ENCODE results near the gene TMEM125. TPM values are rescaled to one million over a fixed set of nuclear protein-coding genes. Genes with fewer than 3 reads are reported as not detected.

TMEM125 gene
- total and polyA plus RNA-seq, 3 donors from 2014 or later, result 0.71 to 2.2 (median 2.0) TPM

- intact Hi-C loops (cut with DNase I; ENCODE audit: low total_unique reads), result no loop called here
- H3K27me3 ChIP-seq, result no peaks in the 10 kb centered on the region
- TF ChIP-seq POLR2A (IDR thresholded peaks at IDR 0.05), result no peak
- TF ChIP-seq CTCF (IDR thresholded peaks at IDR 0.05), result no peak
- H3K27ac ChIP-seq, result no peak overlapping the region
- peaks cover 7% of the 10 kb centered on the region for H3K4me1 ChIP-seq
- DNase-seq, result no peak
- 81 to 95% methylated on average over 6 of the region's 6 CpGs for WGBS, 2 donors
- H3K9me3 ChIP-seq, result no peaks in the 10 kb centered on the region
- no peaks in the 10 kb centered on the region for H3K36me3 ChIP-seq (ENCODE audit: low read depth, missing control alignments)
- H3K4me3 ChIP-seq, result no peak overlapping the region
Measured at GRCh38 chr1:43243299-43243698, 26.5 kb upstream of the TMEM125 start.

GRCh38 chr1:43246466-43247213, 23.1 kb upstream of the TMEM125 start:
- no peak for TF ChIP-seq CTCF (IDR thresholded peaks at IDR 0.05)
- TF ChIP-seq POLR2A (IDR thresholded peaks at IDR 0.05), result no peak

GRCh38 chr1:43247256-43247921, 22.4 kb upstream of the TMEM125 start:
- no peaks in the 10 kb centered on the region for H3K27me3 ChIP-seq
- no peaks in the 10 kb centered on the region for H3K36me3 ChIP-seq (ENCODE audit: low read depth, missing control alignments)
- no peak overlapping the region for H3K27ac ChIP-seq
- DNase-seq, result no peak
- no peak for TF ChIP-seq CTCF (IDR thresholded peaks at IDR 0.05)
- no peak for TF ChIP-seq POLR2A (IDR thresholded peaks at IDR 0.05)
- 81 to 84% methylated on average over 6 of the region's 6 CpGs for WGBS, 2 donors
- intact Hi-C loops (cut with DNase I; ENCODE audit: low total_unique reads), result no loop called here
- H3K9me3 ChIP-seq, result no peaks in the 10 kb centered on the region
- no peaks in the 10 kb centered on the region for H3K4me1 ChIP-seq
- no peak overlapping the region for H3K4me3 ChIP-seq

More at GRCh38 chr1:43246466-43247213, 23.1 kb upstream of the TMEM125 start:
- H3K9me3 ChIP-seq, result no peaks in the 10 kb centered on the region
- no peaks in the 10 kb centered on the region for H3K27me3 ChIP-seq
- H3K4me1 ChIP-seq, result no peaks in the 10 kb centered on the region
- H3K27ac ChIP-seq, result no peak overlapping the region
- DNase-seq, result no peak
- H3K36me3 ChIP-seq (ENCODE audit: low read depth, missing control alignments), result no peaks in the 10 kb centered on the region
- 93 to 95% methylated on average over 4 of the region's 4 CpGs for WGBS, 2 donors
- no peak overlapping the region for H3K4me3 ChIP-seq
- intact Hi-C loops (cut with DNase I; ENCODE audit: low total_unique reads), result no loop called here

- Histone ChIP-seq H3K27ac (no peak overlapping the region), H3K9me3 (no peaks in the 10 kb centered on the region), H3K4me1 (no peaks in the 10 kb centered on the region), H3K27me3 (no peaks in the 10 kb centered on the region), H3K36me3 (ENCODE audit: low read depth, missing control alignments) (no peaks in the 10 kb centered on the region), H3K4me3 (no peak overlapping the region)
- intact Hi-C loops (cut with DNase I; ENCODE audit: low total_unique reads), result no loop called here
- no peak for DNase-seq
- WGBS, 2 donors, result 85 to 86% methylated on average over 3 of the region's 3 CpGs
- no peak for TF ChIP-seq POLR2A (IDR thresholded peaks at IDR 0.05)
- no peak for TF ChIP-seq CTCF (IDR thresholded peaks at IDR 0.05)
Measured at GRCh38 chr1:43250351-43250761, 19.4 kb upstream of the TMEM125 start.

All from testis (tissue), 3 donors.